Measurements from ENCODE around the gene IL1RAPL1. TPM values are rescaled to one million over a fixed set of nuclear protein-coding genes. Genes with fewer than 3 reads are reported as not detected.

IL1RAPL1 gene
- total and polyA plus RNA-seq, 2 experiments from 2014 or later = 0.18 to 0.49 TPM

DNA sequence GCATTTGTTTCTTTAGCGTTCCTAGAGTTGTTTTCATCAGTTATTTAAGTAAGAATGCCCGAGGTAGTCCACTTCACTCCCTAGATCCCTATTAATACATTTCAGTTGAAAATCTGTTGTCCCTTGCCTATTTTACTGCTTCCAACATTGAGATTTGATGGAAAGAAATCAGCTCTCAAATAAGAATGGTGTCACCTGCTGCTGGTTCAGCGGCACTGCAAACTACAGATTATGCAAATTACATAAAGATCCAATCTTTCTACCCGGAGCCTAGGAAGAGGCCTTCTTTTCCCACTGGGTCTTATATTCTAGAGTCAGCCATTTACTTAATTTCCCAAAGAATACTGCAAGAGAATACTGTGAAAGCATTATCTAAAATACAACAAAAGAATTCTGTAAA, 1030.5 kb downstream of the IL1RAPL1 start:
- Histone ChIP-seq H2AFZ (no peak overlapping the region), H4K20me1 (replicated peaks; ENCODE audit: insufficient read depth) (no peaks in the 10 kb centered on the region), H3K27ac (ENCODE audit: low read depth) (no peak overlapping the region), H3K4me2 (no peak overlapping the region), H3K9me2 (ENCODE audit: insufficient read depth) (no peaks in the 10 kb centered on the region), H3K4me1 (ENCODE audit: insufficient read depth) (no peaks in the 10 kb centered on the region), H3K4me3 (no peak overlapping the region), H3K79me2 (replicated peaks; ENCODE audit: insufficient read depth) (no peaks in the 10 kb centered on the region), H3F3A (replicated peaks; ENCODE audit: low read depth) (no peaks in the 10 kb centered on the region), H3K36me3 (ENCODE audit: insufficient read depth) (no peaks in the 10 kb centered on the region), H3K27me3 (ENCODE audit: insufficient read depth) (no peaks in the 10 kb centered on the region)
- Mint-ChIP-seq H3K36me3 (ENCODE audit: low read depth) (no peaks in the 10 kb centered on the region), H3K4me1 (no peaks in the 10 kb centered on the region), H3K27me3 (ENCODE audit: insufficient read depth, low read depth, poor library complexity) (no peaks in the 10 kb centered on the region), H3K27ac (no peak overlapping the region), H3K9me3 (no peaks in the 10 kb centered on the region), H3K4me3 (no peak overlapping the region)
- no peak for TF ChIP-seq CREB1 (CRISPR knock-in tag; IDR thresholded peaks at IDR 0.05; ENCODE audit: low read depth)
- TF ChIP-seq CTCF (conservative IDR thresholded peaks at IDR 0.05; ENCODE audit: low read depth in 2 of 2) = peak; percentile 25 to 35; a peak in 2 of 4 replicates
- no peak for TF ChIP-seq ZNF114 (CRISPR knock-in tag; IDR thresholded peaks at IDR 0.05)
- no peak for DNase-seq (ENCODE audit: low spot score)
- no peak for ATAC-seq

DNA sequence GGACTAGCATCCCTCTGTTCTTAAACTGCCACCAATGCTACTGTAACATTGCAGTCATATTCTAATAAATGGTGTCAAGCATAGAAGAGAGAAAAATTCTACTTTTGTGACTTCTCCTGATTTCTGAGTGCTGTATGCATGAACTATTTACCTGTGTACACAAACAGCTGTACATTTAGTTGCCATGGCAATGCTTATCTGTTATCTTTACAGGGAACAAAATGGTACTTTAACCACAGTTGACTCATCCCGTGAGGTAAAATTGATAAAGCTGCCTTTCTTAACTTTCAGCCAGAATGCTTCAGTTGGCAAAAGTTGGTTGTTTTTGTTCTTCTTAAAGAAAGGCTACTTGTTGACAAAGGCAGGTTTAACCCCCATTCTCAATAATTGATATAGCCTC, 1040.6 kb downstream of the IL1RAPL1 start:
- H3K4me3 ChIP-seq = no peak overlapping the region
- H3K4me3 Mint-ChIP-seq = no peak overlapping the region
- no peaks in the 10 kb centered on the region for H3K36me3 Mint-ChIP-seq (ENCODE audit: low read depth)
- H4K20me1 ChIP-seq (replicated peaks; ENCODE audit: insufficient read depth) = no peaks in the 10 kb centered on the region
- no peak overlapping the region for H3K4me2 ChIP-seq
- H3K9me2 ChIP-seq (ENCODE audit: insufficient read depth) = no peaks in the 10 kb centered on the region
- no peaks in the 10 kb centered on the region for H3K36me3 ChIP-seq (ENCODE audit: insufficient read depth)
- H3K27me3 ChIP-seq (ENCODE audit: insufficient read depth) = no peaks in the 10 kb centered on the region
- no peak overlapping the region for H2AFZ ChIP-seq
- no peaks in the 10 kb centered on the region for H3K27me3 Mint-ChIP-seq (ENCODE audit: insufficient read depth, low read depth, poor library complexity)
- no peaks in the 10 kb centered on the region for H3F3A ChIP-seq (replicated peaks; ENCODE audit: low read depth)
- no peak overlapping the region for H3K27ac Mint-ChIP-seq
- H3K9me3 Mint-ChIP-seq = no peaks in the 10 kb centered on the region
- no peak overlapping the region for H3K27ac ChIP-seq (ENCODE audit: low read depth)
- H3K4me1 Mint-ChIP-seq = no peaks in the 10 kb centered on the region
- DNase-seq (ENCODE audit: low spot score) (no peak), ATAC-seq (no peak)
- no peaks in the 10 kb centered on the region for H3K79me2 ChIP-seq (replicated peaks; ENCODE audit: insufficient read depth)
- no peaks in the 10 kb centered on the region for H3K4me1 ChIP-seq (ENCODE audit: insufficient read depth)
- TF ChIP-seq STAT1 (IDR thresholded peaks at IDR 0.05; ENCODE audit: unreplicated experiment) (no peak), POLR2AphosphoS5 (IDR thresholded peaks at IDR 0.05; ENCODE audit: low read depth) (no peak), ZNF462 (CRISPR knock-in tag; IDR thresholded peaks at IDR 0.05) (no peak), EZH2 (IDR thresholded peaks at IDR 0.05; ENCODE audit: low read depth, unreplicated experiment) (no peak), EZH2phosphoT487 (IDR thresholded peaks at IDR 0.05; ENCODE audit: unreplicated experiment) (no peak), NANOG (IDR thresholded peaks at IDR 0.05; ENCODE audit: borderline replicate concordance) (no peak), CTCF (conservative IDR thresholded peaks at IDR 0.05; ENCODE audit: low read depth in 2 of 2) (no peak), JUNB (IDR thresholded peaks at IDR 0.05; ENCODE audit: unreplicated experiment) (no peak), ZNF331 (CRISPR knock-in tag; IDR thresholded peaks at IDR 0.05; ENCODE audit: low read depth) (no peak)
- TF ChIP-seq, protein P1, sequence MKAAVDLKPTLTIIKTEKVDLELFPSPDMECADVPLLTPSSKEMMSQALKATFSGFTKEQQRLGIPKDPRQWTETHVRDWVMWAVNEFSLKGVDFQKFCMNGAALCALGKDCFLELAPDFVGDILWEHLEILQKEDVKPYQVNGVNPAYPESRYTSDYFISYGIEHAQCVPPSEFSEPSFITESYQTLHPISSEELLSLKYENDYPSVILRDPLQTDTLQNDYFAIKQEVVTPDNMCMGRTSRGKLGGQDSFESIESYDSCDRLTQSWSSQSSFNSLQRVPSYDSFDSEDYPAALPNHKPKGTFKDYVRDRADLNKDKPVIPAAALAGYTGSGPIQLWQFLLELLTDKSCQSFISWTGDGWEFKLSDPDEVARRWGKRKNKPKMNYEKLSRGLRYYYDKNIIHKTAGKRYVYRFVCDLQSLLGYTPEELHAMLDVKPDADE (IDR thresholded peaks at IDR 0.05) = no peak

Data from GM23338 (cell line).